CD4-positive, alpha-beta T cell treated with Interferon alpha-2 for 1 hour (primary cell): ENCODE data around the gene PIP4P1.
"Not testable (repeated sequence)": the region's sequence is repeated elsewhere in the genome, so short reads cannot be mapped to it uniquely, and the experiment has no call there.

Experiments used
- DNase-seq, 2 donors: peaks; one replicate each; pipeline ENCODE4 v3.0.0-alpha.2; 2020 to 2022

PIP4P1 gene

DNA sequence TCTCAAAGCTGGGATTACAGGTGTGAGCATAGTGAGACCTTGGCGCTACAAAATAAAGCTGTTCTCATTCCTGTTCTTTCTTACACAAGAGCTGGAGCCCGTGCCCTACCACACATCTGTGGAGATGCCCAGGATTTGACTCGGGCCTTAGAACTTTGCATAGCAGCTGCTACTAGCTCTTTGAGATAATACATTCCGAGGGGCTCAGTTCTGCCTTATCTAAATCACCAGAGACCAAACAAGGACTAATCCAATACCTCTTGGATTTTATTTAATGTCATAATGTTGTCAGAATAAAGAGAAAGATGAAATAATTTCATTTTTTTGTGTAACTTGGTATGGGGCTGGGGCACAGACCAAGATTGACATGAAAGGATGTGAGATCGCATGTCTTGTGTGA is 15.5 kb upstream of the PIP4P1 start:
- no peak for DNase-seq

DNA sequence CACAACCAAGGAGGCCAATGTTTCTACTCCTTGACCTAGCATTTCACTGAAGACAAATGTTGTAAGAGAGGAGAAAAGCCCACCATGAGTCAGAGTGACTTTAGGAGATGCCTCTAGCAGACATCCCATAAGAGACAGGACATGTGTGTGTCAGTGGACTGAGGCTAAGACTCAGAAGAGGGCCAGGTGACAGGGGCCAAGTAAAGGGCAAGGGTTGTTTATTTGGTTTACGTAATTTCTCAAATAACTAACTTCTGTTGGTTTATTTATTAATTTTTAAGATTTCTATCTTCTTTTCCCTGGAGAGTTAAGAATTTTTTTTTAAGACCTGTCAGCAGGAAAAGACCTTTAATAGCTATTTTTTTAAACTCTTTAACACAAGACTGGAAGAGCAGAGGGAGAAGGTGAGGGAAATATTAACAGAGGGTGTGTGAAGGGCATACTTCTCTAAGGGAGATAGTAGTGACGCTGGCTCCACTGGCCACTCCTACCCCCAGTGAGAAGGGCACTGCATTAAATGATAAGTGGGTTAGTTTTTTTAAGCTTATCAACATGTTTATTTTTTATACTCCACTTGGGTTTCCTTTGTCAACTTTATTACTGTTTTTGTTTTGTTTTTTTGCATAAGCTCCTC is 11.4 kb upstream of the PIP4P1 start:
- DNase-seq = no peak

DNA sequence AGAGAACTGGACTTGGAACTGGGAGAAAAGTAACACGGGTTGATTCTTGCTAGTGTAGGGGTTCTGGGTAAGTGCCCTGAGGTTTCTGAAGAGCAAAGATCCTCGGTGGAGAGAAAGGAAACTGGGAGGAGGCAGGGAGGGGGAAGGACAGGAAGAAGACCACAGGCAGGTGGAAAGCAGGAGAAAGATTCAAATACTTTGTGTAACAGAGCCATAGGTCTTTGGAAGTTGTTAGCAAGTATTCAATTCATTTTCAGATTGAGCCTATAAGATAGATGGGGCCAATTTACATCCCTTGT is 9.3 kb upstream of the PIP4P1 start:
- DNase-seq = peak in 1 of 2 donors; percentile 25

DNA sequence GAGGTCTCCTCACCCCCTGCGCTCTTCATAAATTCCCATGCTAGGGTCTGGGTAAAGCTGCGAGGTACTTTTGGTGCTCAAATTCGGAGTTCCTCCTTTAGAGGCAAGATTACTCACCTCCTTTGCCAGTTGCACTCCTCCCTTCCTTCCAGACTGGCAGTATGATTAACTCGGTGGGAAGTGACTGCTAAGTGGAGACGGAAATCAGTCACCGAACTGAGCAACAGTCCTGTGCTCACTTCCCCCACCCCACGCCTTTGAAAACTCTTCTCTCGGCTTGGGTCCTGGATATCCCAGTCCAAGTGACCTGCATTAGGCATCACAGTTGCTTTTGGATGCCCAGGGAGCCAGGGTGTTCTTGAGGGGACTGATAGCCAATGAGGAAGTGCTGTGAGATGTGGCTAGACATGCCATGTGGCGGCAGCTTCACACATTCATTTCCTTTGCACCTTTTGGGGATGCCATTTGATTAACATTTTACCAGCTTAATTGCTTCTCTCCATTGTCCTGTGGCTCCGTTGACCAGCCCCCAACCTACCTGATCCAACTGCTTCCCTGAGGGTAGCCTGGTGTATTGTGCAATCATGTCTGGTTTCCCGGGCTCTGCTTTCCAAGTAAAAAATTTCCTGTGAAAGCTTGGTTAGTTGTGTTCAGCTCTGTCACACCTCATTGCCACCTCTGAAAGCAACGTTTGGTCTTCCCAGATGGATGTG is 8.8 kb upstream of the PIP4P1 start:
- DNase-seq = peak; percentile 55 to 65

DNA sequence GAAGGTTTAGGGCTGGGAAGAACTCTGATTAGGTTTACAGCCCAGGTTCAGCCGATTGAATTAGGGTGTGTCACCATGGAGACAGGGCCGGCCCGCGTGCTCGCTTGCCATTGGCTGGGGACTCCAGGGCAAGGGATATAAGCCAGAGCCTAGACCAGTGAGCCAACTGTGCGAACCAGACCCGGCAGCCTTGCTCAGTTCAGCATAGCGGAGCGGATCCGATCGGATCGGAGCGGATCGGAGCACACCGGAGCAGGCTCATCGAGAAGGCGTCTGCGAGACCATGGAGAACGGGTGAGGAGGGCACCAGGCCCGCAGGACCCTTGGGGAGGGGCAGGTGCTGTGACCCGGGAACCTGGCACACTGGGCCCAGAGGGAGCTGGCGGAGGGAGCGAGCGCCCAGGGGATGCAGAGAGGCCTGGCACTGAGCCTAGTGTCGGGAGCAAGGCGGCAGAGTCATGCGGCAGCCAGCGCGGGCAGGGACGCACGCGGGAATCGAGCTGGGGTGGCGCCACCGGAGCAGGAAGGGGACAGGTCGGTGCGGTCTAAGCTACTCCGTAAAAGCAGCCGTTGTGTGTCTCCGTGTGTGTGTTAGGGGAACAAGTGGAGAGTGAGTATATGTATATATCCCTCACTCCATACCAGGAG is 8.1 kb upstream of the PIP4P1 start, which contains the start of gene PNP:
Gene PNP (plus strand): TSS at position 165 of the 648 bp plus-strand sequence. CDS start 119 bp downstream, at position 284.
- peak; percentile 93 to 94 for DNase-seq

DNA sequence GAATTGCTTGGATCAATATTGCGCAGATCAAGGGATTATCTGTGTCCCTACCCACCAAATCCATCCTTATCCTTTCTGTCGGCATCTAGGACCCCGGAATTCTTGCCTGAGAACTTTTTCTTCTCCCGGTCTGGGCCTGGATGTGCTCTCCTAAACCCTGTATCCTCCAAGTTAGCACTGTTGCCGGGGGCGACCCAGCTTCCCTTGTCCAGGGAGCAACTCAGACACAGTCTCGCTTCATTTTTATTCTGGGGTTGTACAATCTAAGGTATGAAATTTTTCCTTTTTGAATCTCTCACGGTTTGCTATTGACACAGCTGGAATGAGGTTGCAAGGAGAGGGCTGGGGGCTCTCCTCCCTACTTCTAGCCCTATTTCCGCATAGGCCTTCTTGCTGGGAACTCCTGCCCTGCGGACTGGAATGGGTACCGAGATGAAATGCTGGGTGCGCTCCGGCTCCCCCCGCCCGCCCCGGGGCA is 7.6 kb upstream of the PIP4P1 start:
- no peak for DNase-seq

DNA sequence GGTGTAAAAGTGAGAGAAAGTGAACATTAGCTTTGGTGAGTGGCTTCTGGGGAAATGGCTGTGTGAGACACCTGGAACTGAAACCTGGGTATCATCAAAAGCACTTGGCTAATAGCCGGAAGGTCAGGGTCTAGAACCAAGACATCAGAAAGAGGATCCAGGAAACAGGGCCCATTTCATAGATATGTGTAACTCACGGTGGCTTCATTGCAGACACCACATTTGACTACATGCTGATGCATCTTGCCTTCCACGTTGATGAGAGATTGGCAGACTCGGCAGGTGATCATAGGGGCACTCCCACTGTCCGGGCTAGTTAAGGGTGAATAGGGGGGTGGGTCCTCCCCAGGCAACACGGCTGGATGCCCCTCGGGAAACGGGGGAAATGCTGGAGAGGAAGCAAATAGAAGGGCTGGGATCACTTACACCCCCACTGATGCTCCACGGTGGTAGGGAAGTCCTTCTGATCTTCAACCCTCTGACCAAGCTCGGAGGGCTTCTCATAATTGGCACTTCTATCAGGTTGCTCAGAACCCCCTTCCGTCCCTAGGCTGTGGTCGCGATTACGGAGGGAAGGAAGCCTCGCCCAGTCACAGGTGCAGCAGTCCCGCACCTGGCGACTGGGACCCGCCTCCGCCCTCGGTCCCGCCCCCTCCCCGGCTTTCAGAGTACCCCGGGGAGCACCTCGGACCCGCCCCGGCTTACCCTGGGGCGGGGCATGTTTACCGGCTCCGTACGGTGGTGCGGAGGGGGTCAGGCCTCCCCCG is 593 bp downstream of the PIP4P1 start:
- peak; percentile 81 to 84 for DNase-seq

DNA sequence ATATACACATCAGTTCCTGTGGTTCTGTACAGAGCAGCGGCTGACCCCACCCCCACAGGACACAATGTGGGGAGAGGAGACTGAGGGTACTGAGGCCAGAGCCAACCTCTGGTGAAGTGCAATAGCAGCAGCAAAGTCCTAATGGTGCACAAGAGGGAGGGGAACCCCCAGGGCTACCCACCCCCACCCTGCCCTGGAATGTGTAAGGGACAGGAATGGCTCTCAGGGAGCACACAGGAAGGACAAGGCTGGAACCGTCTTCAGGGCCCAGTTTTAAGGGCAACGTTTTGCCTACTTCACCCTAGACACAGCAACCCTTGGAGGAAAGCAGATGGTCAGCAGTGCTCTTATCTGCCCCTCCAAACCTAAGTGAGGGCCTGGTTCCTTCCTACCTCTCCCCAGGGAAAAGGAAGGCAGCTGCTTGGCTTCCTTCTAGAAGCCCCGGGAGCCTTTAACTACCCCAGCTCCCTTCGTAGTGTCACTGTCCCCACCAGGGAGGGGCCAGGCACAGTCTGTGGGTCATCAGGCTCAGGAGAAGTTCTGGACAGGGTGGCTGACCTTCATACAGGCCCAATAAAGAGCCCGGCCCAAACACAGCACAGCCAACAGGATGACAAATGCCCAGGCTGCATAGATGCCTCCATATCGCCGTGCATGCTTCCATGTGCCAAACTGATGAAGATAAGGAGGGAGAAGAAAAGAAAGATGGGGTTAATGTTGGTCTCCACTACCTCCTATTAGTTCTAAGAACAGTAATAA is 3.0 kb downstream of the PIP4P1 start:
- no peak for DNase-seq

DNA sequence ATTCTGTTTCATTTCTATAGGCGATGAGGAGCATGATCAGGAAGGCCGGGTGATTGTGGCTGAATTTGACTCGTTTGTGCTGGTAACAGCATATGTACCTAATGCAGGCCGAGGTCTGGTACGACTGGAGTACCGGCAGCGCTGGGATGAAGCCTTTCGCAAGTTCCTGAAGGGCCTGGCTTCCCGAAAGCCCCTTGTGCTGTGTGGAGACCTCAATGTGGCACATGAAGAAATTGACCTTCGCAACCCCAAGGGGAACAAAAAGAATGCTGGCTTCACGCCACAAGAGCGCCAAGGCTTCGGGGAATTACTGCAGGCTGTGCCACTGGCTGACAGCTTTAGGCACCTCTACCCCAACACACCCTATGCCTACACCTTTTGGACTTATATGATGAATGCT is 4.3 kb downstream of the PIP4P1 start:
- DNase-seq = no peak

DNA sequence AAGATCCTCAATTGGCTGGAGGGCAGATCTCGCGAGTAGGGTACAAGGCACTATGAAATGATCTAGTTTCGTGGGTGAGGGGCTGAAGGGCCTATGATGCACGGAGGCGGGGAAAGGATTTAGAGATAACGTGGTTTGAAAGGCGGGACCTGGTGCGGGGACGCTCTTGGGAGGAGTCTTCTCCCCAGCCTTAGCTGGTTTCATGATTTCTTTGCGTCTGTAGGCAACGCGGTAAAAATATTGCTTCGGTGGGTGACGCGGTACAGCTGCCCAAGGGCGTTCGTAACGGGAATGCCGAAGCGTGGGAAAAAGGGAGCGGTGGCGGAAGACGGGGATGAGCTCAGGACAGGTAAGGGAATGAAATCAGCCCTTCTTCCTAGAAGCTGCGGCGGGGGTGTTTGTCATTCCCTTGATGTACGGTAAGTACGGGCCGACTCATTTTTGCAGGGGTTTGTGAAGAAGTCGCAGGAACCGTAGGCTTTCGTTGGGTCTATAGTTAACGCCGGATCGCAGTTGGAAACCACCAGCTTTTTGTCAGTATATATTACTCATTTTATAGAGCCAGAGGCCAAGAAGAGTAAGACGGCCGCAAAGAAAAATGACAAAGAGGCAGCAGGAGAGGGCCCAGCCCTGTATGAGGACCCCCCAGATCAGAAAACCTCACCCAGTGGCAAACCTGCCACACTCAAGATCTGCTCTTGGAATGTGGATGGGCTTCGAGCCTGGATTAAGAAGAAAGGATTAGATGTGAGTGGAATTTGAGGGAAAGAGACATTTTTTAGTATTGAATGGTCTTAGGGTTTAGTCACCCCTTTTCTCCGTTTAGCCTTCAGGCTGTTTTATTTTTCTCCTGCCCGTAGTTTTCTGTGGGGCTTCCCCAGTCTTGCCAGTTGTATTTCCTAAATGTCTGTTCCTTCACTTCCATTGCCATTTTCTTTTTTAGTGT is 5.6 kb downstream of the PIP4P1 start:
- DNase-seq = no peak

DNA sequence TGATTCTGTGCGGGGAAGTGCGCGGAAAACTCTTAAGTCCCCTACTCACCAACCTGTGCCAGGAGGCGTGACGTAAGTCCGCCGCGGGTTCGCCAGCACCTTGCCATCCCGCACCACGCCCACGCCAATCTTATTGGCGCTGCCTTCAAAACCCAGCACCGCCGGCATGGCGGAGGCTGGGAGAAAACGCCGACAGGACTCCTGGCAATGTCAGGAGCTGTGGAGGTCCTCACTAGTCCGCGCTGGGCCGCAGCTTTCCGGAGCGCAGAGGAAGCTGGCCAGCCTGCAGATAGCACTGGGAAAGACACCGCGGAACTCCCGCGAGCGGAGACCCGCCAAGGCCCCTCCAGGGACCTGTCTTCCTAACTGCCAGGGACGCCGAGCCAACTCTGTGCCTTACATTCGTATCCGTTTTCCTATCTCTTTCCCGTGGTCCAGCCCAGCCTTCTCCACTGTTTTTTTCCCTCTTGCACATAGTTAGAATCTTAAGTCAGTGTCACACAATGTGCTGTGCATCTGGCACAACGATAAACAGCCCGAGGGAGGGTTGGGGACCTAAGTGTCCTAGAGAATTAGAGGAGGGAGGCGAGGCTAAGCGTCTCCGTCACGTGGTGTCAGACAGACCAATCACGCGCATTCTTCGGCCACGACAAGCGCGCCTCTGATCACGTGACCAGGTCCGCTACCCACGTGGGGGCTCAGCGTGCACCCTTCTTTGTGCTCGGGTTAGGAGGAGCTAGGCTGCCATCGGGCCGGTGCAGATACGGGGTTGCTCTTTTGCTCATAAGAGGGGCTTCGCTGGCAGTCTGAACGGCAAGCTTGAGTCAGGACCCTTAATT is 6.5 kb downstream of the PIP4P1 start, which contains the start of the genes APEX1 and OSGEP:
Gene APEX1 (plus strand): TSS at position 711 of the 839 bp plus-strand sequence. CDS start 420 bp downstream, outside the sequence.
Gene OSGEP (minus strand): TSS at position 297 of the 839 bp plus-strand sequence. CDS start 129 bp downstream, at position 168.
- DNase-seq = peak; percentile 98

DNA sequence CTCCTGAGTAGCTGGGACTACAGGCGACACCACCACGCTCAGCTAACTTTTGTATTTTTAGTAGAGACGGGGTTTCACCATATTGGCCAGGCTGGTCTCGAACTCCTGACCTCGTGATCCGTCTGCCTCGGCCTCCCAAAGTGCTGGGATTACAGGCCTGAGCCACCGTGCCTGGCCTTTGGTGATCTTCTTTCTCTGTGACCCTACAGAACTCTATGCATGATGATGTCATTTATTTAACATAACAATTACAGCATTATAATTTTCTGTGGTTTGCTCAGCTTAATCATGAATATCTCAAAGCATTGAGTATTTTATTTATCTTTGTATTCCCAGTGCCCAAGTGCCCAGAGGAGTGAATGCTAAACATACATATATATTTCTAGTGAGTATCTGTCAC is 8.4 kb downstream of the PIP4P1 start:
- not testable (repeated sequence) for DNase-seq

DNA sequence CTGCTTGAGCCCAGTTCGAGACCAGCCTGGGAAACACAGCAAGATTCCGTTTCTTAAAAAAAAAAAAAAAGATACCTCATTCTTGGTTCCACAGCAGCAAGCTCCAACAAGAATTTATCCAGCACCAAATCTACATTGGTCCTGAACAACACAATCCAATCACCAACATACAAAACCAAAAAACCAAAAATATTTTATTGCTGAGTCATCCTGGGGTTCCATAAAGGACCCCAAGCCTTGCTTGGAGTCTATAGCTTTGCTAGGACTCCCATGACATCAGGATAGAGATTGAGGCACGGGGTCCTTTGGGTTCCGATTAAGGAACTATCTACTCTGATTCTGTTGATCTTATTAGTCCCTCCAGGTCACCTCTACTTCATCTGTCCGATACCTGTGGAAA is 14.3 kb downstream of the PIP4P1 start:
- no peak for DNase-seq

DNA sequence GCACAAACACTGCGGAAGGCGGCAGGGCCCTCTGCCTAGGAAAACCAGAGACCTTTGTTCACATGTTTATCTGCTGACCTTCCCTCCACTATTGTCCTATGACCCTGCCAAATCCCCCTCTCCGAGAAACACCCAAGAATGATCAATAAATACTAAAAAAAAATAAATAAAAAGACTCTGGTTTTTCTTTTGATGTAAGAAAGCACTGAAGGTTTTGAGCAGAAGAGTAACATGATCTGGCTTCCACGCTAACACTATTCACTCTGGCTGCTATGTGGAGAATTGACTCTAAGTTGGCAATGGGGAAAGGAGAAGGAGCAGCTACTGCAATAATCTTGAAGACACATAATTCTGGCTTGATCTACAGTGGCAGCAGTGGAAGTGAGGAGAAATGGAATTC is 17.6 kb downstream of the PIP4P1 start:
- not testable (repeated sequence) for DNase-seq

DNA sequence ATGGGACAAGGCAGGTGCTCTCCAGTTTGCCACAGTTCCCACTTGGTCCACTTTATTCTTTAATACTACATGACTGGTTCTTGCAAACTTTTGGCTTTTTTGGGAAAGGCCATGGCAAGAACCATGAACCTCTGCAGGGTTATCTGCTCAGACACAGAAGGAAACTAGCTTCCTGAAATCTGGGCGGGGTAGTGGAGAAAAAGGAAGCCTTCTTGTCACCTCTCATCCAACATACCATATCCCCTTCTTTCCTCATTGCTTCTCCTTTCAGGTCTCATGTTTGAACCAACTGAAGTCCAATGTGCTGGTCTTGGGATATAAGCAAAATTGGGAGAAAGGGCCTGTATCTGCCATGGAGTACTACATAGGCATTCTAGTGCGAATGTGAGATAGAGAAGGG is 19.8 kb downstream of the PIP4P1 start:
- no peak for DNase-seq

DNA sequence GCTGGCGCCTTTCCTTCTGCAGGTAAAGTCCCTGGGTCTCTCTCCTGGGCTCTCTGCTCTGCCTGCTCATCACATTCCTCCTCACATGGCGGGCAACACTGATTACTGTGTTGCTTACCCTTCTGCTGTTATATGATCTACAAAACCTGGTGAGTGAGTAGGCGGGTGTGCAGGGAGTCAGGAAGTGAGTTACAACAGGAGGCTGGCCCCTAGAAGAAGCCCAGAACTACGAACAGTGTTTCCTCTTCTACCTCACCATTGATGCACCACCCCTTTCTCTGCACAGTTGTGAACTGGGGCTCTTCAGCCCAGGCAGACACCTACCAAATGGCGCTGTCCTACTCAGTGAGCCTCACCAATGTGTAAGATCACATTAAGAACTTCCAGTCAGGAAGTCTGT is 20.4 kb downstream of the PIP4P1 start:
- DNase-seq = peak; percentile 24

DNA sequence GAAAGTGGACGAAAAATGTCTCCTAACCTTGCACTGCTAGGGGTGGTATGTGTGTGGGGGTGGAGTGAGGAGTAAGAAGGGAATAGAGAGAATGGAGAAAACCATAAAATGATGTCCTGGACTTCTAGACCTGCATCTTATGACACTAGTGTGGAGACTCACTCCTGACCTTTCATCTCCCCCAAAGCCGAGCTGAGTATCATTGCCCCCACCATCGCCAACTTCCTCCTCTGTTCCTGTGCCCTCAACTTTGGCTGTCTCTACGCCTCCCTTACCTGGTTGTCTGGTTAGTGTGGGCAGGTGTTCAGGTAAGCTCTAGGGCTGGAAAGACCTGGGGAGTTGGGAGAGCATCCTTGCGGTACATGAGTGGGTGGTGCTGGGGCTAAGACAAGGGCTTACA is 20.8 kb downstream of the PIP4P1 start:
- DNase-seq = no peak

DNA sequence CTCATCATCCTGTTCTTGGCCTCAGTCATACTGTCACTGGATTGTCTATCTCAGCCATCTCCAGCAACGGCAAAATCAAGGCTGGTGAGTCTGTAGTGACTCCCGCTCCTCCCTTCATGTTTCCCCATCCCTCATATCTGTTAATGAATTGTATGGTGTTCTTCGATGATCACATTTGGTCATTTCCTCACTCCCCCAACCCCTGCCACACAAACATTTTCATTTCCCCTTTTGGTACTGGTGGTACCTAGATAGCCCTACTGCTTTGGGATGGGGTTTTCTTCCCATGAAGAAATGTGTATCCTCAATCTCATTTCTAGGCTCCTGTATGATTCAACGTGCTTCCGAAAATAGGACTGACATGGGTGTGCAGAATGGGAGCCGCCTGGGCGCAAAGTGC is 22.6 kb downstream of the PIP4P1 start:
- DNase-seq = no peak

DNA sequence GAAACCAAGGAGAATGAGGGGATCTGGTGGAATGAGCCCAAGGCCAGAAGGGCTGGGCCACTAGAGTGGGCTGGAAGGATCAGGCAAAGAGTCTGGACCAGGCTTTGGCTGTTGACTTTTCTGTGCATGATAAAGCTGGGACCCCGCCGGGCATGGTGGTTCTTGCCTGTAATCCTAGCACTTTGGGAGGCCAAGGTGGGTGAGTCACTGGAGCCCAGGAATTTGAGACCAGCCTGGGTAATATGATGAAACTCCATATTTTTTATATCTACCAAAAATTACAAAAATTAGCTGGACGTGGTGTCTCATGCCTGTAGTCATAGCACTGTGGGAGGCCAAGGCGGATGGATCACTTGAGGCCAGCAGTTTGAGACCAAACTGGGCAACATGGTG is 24.9 kb downstream of the PIP4P1 start:
- no peak for DNase-seq
